Adrenal gland (tissue), 5 donors: ENCODE data around the gene DCUN1D2.

Source experiments
- POLR2A ChIP-seq, 2 donors: fragments of 450-650 bp; IDR thresholded peaks; one replicate each; pipeline ENCODE4 v1.6.1; 2017; ENCODE audit warnings: antibody characterized with exemption in 2 of 2, mild to moderate bottlenecking in 2 of 2, moderate library complexity in 1 of 2
- TF ChIP-seq, protein P1 (sequence below), 6 experiments: fragments of 450-650 bp in 4 of 6; fragments of 200-600 bp in 2 of 6; sonication (generic) in 1 of 6; IDR thresholded peaks; 1 replicate in 5 of 6; 2 replicates in 1 of 6; pipeline versions ENCODE4 v1.5.1 to v1.8.0; 2016 to 2021; ENCODE audit warnings: antibody characterized with exemption in 6 of 6, mild to moderate bottlenecking in 2 of 6, moderate library complexity in 1 of 6
- donor health status: DM: no; HTN: no; CAD: no.

DNA sequence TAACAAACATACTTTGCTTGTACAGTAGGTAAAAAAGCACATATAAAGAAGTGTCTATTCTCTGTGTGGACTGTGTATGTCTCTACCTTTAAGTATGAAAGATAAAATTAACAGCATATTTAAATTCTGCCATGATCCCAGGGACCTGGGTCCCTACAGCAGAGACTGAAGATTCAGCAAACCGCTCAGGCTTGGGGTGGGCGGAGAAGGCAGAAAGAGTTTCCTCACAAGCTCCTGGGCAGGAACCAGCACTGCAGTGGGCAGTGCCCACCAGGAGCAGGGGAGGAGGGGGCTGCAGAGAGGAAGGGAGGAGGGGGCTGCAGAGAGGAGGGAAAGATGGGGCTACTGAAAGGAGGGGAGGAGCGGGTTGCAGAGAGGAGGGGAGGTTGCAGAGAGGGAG lies 81.9 kb downstream of the DCUN1D2 start:
- TF ChIP-seq, protein P1, sequence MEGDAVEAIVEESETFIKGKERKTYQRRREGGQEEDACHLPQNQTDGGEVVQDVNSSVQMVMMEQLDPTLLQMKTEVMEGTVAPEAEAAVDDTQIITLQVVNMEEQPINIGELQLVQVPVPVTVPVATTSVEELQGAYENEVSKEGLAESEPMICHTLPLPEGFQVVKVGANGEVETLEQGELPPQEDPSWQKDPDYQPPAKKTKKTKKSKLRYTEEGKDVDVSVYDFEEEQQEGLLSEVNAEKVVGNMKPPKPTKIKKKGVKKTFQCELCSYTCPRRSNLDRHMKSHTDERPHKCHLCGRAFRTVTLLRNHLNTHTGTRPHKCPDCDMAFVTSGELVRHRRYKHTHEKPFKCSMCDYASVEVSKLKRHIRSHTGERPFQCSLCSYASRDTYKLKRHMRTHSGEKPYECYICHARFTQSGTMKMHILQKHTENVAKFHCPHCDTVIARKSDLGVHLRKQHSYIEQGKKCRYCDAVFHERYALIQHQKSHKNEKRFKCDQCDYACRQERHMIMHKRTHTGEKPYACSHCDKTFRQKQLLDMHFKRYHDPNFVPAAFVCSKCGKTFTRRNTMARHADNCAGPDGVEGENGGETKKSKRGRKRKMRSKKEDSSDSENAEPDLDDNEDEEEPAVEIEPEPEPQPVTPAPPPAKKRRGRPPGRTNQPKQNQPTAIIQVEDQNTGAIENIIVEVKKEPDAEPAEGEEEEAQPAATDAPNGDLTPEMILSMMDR (IDR thresholded peaks at IDR 0.05) = no peak
- no peak for TF ChIP-seq POLR2A (IDR thresholded peaks at IDR 0.05)
